DOHH2 (cell line): ENCODE results near the gene SERPINH1.

Source experiments
- CTCF ChIP-seq: fragments of 200-600 bp; sonication (generic); IDR thresholded peaks from one replicate; pipeline ENCODE4 v1.5.1; 2014; ENCODE audit warnings: antibody characterized with exemption, mild to moderate bottlenecking, low read depth, low read length; ENCODE audit not compliant: poor library complexity, severe bottlenecking
- EZH2phosphoT487 ChIP-seq: fragments of 200-600 bp; sonication (generic); IDR thresholded peaks from 2 replicates; pipeline ENCODE4 v1.6.1; 2017; ENCODE audit warnings: borderline replicate concordance, mild to moderate bottlenecking, antibody characterized with exemption, low read length, moderate library complexity, mixed read lengths

- TF ChIP-seq CTCF (no peak), EZH2phosphoT487 (no peak)
Observed at GRCh38 chr11:75572744-75573143, 10.7 kb downstream of the SERPINH1 start.
